GM12801 (cell line): ENCODE data around the gene MBP.

ENCODE experiments used
- TF ChIP-seq, protein P1 (sequence below): IDR thresholded peaks from one replicate; pipeline ENCODE4 v1.5.1; 2011; ENCODE audit warnings: control low read depth; ENCODE audit not compliant: insufficient read length; ENCODE audit errors: extremely low read depth

MBP gene

DNA sequence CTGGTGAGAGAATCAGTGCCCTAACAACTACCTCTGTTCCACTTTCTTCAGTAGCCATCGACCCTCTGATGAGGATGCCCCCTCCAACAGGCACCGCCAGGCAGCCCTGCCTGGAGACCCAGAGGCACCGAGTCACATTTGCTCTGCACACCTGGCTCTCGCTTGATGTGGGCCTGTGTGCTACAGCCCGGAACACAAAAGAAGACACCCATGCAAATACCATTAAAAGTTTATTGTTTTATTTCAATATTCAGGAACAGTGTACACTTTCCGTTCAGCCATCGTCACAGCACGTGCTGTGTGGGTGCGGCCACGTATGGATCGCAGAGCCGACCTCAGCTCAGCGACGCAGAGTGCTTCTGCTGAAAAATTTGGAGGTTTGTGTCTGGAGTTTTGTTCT is 154.0 kb downstream of the MBP start:
- TF ChIP-seq, protein P1, sequence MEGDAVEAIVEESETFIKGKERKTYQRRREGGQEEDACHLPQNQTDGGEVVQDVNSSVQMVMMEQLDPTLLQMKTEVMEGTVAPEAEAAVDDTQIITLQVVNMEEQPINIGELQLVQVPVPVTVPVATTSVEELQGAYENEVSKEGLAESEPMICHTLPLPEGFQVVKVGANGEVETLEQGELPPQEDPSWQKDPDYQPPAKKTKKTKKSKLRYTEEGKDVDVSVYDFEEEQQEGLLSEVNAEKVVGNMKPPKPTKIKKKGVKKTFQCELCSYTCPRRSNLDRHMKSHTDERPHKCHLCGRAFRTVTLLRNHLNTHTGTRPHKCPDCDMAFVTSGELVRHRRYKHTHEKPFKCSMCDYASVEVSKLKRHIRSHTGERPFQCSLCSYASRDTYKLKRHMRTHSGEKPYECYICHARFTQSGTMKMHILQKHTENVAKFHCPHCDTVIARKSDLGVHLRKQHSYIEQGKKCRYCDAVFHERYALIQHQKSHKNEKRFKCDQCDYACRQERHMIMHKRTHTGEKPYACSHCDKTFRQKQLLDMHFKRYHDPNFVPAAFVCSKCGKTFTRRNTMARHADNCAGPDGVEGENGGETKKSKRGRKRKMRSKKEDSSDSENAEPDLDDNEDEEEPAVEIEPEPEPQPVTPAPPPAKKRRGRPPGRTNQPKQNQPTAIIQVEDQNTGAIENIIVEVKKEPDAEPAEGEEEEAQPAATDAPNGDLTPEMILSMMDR, result no peak

DNA sequence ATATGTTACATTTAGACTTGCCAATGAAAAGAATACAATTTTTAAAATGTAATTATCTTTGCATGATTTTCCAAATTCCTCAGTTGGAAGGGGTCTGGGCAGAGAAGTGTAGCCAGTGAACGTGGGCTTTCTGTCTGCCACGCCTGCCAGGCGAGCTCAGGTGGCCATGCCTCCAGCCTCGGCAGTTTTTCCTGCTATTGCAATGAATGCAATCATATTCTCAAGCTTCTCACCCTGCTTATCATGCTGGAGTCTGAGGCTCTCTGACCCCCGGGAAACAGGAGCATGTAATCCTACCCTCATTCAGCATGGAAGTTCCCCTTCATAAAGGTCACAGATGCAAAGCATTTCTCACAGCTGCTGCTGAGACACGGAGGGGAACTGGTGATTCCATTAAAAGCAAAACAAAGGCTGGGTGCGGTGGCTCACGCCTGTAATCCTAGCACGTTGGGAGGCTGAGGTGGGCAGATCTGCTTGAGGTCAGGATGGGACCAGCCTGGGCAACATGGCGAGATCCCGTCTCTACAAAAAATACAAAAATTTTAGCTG is 154.8 kb downstream of the MBP start:
- TF ChIP-seq, protein P1, result no peak

DNA sequence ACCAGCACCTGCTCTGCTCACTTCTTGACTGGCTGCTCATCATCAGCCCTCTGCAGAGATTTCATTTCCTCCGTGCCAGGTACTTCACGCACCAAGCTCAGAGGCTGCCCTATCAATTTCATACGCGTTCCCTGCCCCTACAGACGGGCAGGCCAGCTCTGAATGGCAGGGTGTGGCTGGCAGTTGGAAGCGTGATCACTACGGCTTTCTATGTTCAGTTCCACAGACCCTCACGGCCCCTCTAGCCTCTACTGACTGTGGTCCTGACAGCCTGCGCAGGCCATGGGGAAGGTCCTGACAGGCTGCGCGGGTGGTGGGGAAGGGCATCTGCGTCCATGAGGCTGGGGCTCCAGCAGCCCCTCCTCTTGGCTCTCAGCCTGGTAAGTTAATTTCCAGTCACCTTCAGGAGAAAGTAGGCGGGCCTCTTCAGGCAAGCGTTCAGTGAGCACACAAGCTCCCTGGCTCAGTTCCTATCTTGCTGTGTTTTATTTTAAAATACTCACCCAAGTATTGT is 155.4 kb downstream of the MBP start:
- TF ChIP-seq, protein P1, result no peak

DNA sequence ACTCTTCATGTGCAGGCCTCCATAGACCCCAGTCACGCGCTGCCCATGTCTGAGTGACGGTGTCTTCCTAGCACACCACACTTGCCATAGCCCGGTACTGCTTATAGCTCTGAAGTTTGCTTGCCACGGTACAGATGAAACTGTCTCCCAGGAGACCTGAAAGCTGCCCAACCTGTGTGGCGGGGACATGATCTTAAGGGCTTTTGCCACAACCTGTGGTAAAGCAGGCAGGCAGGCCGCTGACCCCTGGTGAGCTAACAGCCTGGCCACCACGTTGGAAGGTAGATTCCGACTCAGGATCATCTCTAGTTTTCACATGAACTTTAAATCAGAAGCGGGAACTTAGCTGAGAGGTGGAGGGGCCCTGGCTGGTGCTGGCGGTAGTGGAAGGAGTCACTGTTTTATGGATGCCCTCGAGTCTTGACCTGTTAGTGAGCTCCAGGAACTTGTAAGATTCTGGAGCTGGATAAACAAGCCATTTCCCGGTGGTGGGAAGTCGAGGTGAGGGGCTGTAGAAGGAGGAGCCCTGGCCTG is 156.9 kb downstream of the MBP start:
- TF ChIP-seq, protein P1, result no peak

DNA sequence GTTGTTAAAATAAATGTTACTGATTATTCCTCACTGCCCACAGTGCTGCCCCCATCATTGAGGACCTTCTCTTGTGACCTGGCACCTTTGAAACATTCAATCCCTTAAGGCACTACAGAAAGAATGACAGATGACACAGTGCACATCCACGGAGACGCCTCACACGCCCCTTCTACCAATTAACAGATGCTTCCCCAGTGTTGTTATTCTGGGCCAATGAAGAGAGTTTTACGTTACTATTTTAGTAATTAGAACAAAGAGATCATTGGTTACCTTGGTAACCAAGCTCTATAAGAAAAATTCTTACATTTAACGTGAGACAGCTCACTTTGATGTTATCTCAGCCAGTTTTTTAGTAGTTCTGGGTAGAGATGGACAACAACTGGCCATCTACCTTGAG is 158.2 kb downstream of the MBP start:
- TF ChIP-seq, protein P1, result no peak

DNA sequence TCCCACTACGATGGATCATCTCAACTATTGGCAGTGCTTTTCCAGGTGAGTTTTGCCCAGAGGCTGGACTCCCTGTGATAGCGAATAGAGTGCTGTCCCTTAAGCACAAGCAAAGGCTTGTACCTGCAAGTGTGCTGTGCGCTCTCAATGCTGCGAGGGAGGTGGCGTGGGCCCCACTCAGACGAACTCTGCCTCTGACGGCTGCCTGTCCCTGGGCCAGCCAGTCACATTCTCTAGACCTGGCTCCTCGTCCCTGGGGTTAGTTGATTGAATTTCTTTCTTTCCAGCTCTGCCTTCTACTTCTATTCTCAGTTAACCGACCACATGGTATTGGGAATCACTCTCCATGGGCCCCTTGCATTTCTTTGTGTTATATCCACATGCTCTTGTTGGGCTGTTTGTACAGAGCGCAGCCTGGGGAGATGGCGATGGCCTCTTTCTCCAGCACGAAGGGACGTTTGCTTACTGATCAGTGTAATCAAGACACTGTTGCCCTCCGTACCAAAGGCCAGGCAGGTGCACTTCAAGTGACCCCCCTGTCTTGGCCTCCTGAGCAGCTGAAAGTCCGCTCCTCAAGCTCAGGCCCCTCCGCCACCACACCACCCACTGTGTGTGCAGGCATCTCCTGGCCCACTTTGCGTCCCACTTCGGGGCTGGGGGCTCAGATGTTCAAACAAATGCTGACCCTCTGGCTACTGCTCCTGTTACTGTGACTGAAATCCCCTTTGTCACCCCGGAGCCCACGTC is 158.9 kb downstream of the MBP start:
- TF ChIP-seq, protein P1, result no peak

DNA sequence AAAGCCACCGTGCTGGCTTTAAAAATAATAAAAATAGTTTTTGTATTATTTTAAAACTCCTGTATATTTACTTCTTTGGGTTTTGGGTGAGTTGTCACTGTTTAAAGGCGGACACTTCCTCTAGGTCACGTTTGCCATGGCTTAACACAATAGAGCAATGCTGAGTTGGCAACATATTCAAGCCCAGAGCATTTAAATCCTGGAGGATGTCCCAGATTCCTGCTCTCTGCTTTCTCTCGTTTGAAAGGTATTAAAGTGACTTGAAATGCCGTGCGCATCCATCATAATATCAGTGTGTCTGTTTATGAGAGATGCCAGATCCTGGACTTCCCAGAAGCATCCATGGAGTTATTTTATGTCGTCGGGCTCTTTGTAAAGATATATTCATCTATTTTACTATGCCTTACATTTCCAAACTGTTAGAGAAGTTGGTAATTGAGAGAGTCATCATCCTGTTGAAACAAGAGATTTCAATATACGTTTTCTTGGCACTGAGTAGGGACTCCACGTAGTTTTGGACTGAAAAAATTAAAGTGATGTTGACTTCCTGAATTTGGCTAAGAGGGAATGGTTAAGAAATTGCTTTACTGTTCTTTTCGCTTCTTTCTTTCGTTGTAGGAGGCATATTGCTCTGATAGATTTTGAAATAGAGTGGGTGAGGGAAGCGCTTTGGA is 159.6 kb downstream of the MBP start:
- TF ChIP-seq, protein P1, result no peak
